GM21423 (cell line): ENCODE measurements around the gene SCYGR6.

Experiments
- ATAC-seq: cut with Tn5 transposase; IDR thresholded peaks from one replicate; pipeline ENCODE4 v1.9.1; 2021; ENCODE audit warnings: mild to moderate bottlenecking, moderate library complexity; ENCODE audit not compliant: unreplicated experiment

Gene SCYGR6

GRCh38 chr2:227716501-227716900, 8.1 kb downstream of the SCYGR6 start:
- no peak for ATAC-seq

DNA sequence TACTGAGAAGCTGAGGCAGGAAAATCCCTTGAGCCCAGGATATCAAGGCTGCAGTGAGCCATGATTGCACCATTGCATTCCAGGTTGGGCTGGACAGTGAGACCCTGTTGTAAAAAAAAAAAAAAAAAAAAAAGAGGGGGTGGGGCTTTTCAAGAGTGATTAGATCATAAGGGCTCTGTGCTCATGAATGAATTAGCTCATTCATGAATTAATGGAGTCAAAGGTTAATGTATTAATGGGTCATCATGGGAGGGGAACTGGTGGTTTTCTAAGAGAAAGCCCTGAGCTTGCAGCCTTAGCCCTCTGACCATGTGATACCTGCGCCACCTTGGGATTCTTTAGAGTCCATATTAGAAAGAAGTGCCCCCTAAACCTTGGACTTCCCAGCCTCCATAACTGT, 11.3 kb downstream of the SCYGR6 start:
- ATAC-seq = no peak

DNA sequence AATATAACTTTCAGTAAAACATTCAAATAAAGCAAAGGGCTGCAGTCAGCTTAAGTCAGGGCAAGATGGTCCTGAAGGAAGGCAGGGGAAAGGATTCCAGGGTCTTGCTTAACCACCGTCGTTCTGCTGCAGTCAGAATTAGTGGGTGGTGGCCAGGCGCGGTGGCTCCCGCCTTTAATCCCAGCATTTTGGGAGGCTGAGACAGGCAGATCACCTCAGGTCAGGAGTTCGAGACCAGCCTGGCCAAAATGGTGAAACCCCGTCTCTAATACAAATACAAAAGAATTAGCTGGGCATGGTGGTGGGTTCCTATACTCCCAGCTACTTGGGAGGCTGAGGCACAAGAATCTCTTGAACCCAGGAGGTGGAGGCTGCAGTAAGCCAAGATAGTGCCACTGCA, 13.6 kb downstream of the SCYGR6 start:
- no peak for ATAC-seq

GRCh38 chr2:227707390-227707789, 17.2 kb downstream of the SCYGR6 start:
- no peak for ATAC-seq

DNA sequence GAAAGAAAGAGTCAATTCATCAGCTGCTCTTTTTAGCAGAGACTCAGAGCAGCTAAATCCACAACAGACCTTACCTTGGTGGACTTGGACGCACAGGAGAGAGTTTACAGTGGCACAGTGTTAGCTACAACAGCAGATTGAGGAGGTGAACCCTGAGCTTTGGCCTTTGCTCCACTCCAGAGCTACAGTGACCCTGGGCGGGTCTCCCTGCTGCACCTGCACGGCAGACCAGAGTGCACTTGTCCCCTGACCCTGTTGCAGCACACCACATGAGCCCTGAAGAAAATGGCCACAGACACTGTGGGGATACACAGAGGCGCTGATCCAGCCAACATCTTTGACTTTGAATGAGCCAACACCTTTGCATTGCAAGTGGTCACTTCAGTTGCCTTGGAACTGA, 17.7 kb downstream of the SCYGR6 start:
- no peak for ATAC-seq

DNA sequence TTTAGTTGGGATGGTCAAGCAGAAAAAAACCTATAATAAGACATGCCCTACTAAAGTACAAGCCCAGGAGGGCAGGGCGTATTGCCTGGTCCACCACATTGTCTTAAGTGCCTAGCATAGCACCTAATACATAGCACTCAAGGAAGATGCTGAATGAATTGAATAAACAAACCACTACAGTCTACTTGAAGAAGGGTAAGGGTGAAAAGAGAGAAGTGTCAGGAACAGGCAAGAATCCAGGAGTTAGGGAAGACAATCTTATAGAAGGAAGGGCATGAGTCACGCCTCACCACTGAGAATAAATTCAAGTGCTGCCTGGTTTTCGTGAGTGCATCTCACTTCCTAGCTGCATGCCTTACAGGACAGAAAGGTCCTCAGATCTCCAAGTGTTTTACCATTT, 20.6 kb downstream of the SCYGR6 start:
- no peak for ATAC-seq

DNA sequence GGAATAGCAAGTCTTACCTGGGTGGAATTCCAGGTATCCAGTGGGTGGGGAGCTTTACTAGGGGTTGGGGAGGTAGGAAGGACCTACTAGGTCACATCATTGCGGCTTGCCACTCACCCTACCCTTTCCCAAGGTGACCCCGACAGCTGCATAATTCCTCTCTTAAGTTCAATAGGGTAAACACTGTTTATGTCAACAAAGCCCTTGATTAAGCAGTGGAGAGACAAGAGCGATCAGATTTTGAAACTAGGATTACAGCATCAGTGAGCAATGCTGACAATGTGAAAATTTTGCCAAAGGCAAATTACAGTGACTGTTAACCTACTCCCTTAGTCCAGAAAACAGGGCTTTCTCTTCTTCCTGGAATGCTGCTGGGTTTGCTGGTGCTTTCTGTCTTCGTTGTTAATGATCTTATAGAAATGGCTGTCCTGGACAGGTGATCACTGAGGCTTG, 21.3 kb downstream of the SCYGR6 start:
- no peak for ATAC-seq

DNA sequence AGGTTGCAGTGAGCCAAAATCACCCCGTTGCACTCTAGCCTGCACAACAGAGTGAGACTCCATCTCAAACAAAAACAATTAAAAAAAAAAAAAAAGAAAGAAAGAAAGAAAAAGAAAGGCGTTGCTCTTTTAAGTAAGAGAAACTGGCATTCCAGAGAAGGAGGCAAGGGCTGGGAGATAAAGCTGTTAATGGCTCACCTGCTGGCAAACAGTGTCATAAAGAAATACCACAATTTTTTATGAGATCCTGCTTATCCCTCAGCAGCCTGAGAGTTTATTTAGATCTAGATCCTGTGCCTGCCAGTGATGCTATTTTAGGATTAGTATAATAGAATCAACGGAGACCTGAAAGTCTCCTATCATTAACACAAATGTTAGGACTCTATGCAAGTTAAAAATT, 23.0 kb downstream of the SCYGR6 start:
- ATAC-seq = no peak

GRCh38 chr2:227696990-227697679, 27.4 kb downstream of the SCYGR6 start:
- no peak for ATAC-seq

- no peak for ATAC-seq
These were observed 37.4 kb downstream of the SCYGR6 start for GRCh38 chr2:227687189-227687588.

GRCh38 chr2:227684258-227684657, 40.3 kb downstream of the SCYGR6 start:
- no peak for ATAC-seq

- no peak for ATAC-seq
These were observed 46.6 kb downstream of the SCYGR6 start for GRCh38 chr2:227677928-227678327.

GRCh38 chr2:227674485-227674884, 50.1 kb downstream of the SCYGR6 start:
- no peak for ATAC-seq
